GM18951 (cell line): ENCODE measurements around the gene MGAT5.

ENCODE experiments used
- POLR2A ChIP-seq: IDR thresholded peaks from 4 replicates; pipeline ENCODE4 v1.6.1; 2011; ENCODE audit warnings: mild to moderate bottlenecking; ENCODE audit not compliant: insufficient read length, insufficient read depth; ENCODE audit errors: extremely low read depth
- in situ Hi-C: fragments of 300-500 bp; cut with MboI; formaldehyde crosslinking; loops from one replicate; pipeline ENCODE4 v1.12.0; 2022; ENCODE audit warnings: low sequenced_read_pairs, mixed read lengths, inconsistent platforms; ENCODE audit not compliant: unreplicated experiment

Gene MGAT5

DNA sequence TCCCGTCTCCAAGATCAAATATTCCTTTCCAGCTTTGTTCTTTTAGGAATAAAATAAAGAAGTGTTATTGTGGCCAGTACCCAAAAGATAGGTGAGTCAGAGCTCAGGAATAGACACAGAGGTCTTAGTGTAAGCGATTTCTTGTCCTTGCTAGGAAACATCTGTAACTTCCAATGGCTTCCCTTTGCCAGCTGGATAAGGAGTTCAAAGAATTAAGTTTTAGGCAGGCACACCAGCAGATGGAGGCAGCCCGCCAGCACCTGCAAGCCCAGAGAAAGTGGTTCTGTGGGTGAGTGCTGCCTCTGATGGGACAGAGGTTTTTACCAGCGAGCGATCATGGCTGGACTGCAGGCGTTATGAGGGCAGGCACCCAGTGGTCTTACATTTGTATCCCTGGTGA is 125.4 kb downstream of the MGAT5 start:
- in situ Hi-C loops, result no loop called here
- TF ChIP-seq POLR2A, result no peak

DNA sequence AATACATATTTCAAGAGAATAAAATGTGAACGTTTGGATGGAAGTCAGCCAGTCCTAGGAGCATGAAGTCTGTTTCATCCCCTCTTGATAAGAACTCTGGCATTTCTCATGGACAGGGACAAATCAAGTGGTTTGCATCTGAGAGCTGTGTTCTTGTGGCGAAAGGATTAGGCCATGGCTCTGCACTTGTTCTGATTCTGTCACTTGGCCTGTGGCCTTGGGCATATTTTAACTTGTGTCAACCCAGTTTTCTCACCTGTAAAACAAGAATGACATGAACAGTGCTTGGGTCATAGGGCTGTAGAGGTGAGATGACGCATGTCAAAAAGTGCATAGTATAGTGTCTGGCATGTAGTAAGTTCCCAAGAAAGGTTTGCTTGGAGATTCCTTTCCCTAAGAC is 125.8 kb downstream of the MGAT5 start:
- no peak for TF ChIP-seq POLR2A
- in situ Hi-C loops, result no loop called here

DNA sequence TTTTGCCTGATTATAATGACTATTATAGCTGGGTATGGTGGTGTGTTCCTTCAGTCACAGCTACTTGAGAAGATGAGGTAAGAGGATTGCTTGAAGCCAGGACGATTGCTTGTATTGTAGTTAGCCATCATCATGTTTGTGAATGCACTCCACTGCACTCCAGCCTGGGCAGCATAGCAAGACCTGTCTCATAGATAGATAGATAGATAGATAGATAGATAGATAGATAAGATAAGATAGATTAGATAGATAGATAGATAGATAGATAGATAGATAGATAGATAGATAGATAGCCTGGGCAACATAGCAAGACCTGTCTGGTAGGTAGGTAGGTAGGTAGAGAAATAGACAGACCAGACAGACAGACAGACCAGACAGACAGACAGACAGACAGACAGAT is 127.3 kb downstream of the MGAT5 start:
- in situ Hi-C loops, result no loop called here
- TF ChIP-seq POLR2A, result no peak

DNA sequence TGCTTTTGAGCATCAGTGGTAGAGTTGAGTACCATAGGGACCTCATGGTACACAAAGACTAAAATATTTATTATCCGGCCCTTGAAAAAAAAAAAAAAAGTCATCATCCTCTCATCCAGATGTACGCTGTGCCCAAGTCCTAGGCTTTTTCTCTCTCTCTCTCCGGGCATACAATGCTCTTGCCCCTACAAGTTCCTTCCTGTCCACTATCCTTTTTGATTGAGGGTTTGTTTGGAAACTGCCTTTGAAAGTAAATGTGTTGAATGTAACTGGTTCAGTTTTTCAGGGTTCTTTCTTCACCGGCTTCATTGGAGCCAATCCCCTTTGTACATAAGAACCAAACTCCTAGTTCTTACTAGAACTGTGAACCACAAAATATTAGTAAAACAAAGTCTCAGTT is 130.3 kb downstream of the MGAT5 start:
- in situ Hi-C loops, result no loop called here
- no peak for TF ChIP-seq POLR2A

DNA sequence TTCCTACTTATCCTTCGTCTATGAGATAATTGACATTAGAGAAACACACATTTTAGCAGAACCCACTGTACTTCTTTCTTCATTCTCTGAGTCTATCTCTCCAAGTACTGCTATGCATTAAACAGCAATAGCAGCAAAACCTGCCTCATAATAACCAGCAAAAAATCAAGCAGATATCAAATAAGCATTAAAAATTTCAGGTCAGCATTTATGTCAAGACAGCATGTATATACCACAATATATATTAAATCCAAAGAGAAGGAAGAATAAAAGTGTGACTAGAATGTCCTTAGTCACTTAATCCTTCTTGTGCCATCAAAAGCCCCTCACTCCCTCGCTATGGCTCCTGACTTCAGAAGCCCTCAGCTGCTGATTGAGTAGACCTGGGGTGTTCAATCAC is 131.3 kb downstream of the MGAT5 start:
- TF ChIP-seq POLR2A, result no peak
- in situ Hi-C loops, result no loop called here

DNA sequence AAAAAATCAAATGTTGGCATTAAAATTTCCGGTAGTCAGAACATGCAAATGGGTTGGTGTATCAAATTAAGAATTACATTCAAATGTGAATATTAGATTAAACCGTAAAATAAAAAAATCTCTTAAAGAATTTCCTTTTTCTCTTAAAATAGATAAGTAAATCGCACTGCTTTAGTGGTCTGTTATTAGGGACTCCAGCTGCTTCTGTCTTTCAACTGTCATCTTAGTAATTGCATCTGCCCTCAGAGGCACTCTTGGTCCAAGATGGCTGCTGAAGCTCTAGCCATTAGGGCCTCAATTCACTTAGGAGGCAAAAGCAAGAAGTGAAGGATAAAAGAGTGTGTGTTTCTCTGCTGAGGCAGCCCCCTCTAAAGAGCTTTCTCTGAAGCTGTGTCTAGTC is 132.4 kb downstream of the MGAT5 start:
- in situ Hi-C loops, result no loop called here
- TF ChIP-seq POLR2A, result no peak

DNA sequence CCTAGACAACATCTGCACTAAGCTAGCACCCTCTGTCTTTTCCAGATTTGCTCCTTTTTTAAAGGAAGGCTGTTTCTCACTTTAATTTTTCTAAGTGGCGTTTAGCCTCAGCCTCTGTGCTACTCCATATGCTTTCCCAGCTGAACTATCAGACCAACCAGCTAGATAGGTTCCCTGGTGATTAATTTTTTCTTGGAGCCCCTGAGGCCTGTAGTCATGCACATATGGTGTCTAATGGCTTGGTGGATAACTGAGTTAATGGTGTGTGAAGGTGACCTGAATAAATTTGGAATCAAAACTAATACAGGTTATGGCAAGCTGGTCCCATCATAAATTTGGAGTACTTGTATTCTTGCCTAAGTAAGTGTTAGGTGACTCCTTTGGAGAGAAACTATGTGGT is 135.5 kb downstream of the MGAT5 start:
- no peak for TF ChIP-seq POLR2A
- in situ Hi-C loops, result no loop called here

DNA sequence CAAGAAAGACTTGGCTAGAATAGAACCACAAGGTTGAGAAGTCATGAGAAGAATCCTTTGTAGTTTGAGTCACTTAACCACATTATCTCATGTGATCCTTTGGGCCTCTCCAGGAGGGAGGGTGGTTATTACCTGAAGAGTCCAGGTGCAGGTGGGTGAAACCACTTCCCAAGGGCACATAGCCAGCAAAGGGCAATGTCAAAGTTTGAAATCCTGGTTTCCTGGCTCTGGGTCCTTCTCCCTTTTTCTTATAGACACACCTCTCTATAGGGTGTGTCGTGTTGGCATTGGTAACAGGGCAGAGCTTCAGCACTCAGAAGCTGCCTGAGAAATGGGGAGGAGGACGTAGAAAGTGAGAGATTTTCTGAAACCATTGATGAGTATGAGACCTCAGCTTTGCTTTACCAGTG is 137.9 kb downstream of the MGAT5 start:
- TF ChIP-seq POLR2A, result no peak
- in situ Hi-C loops, result no loop called here

DNA sequence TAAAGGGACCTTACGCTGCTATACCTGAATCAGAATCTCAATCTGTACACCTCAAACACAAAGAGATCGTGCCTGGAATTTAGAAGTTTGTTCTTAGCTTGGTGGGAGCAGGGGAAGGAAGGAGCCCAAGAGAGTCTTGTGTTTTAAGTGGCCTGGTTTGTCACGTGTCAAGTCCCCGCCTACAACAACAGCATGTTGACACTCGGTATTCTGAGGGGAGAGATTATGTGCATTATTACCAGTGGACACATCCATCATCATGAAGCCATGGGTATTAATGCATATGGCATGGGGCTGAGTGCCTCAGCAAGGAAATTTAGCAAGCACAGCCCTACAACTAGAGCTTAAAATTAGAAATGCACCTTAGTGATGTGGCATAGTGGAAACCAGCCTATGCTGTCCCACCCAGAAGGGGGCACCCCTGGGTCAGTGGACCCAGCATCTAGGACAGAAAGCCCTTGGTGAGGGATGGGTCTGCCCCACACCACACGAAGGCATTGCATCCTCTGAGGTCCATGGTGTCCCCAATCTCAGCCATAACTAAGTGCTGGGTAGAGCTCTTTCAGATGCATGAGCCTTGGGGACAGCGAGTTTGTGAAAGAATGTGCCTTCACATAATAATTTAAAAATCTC is 138.7 kb downstream of the MGAT5 start:
- in situ Hi-C loops, result no loop called here

DNA sequence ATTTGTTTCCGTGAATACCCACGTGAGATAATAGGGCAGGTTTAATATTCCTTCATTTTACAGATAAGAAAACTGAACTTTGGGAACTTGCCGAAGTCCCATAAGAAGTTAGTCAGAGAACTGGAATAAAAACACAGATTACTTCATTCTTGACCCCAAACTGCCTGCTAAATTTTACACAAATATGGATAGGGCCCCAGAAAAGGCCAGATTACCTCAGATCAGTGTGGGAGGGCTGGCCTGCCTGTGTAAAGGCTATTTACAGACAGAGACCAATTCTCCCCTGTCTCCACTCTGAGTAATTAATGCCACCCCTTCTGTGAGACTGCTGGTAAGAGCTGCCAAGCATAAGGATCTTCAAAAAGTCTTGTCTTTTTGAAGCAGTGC is 139.2 kb downstream of the MGAT5 start:
- TF ChIP-seq POLR2A, result no peak
- in situ Hi-C loops, result no loop called here

More for the DNA sequence above, 138.7 kb downstream of the MGAT5 start:
- no peak for TF ChIP-seq POLR2A

DNA sequence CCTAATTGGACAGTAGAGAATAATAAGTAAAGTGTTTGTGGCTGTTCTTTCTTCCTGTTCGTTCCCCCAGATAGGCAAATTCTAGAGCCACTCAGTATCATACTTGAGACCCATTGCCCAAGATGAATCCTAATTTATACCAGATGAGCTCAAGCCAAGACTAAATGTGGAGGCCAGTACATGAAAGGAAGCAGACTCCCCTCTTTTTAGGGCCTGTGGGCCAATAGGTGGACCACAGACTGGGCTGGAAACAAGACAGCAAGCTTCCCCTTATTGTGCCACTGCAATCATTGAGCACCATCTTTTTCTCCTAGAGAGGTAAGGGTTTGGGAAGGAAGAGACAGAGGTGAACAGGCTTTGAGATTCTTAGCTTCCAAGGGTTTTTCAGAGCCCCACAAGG is 141.9 kb downstream of the MGAT5 start:
- in situ Hi-C loops, result no loop called here
- no peak for TF ChIP-seq POLR2A

DNA sequence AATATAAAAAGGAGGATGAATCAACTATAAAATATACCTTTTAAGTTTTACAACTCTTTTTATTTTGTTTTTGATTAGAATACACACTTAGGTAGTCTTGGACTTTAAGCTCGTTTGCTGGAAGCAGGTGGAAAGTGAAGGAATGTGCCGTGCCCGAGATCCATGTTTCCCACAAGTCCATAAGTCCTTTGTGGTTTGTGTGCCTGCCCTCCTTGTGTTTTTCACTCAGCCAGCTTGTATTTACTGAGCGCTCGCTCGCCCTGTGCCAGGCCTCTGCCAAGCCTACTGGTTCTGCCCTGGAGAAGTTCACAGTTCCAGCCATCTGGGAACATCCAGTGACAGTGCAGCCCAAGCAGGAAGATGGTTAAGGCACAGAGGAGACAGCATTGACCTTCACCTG is 142.6 kb downstream of the MGAT5 start:
- in situ Hi-C loops, result no loop called here
- TF ChIP-seq POLR2A, result no peak

DNA sequence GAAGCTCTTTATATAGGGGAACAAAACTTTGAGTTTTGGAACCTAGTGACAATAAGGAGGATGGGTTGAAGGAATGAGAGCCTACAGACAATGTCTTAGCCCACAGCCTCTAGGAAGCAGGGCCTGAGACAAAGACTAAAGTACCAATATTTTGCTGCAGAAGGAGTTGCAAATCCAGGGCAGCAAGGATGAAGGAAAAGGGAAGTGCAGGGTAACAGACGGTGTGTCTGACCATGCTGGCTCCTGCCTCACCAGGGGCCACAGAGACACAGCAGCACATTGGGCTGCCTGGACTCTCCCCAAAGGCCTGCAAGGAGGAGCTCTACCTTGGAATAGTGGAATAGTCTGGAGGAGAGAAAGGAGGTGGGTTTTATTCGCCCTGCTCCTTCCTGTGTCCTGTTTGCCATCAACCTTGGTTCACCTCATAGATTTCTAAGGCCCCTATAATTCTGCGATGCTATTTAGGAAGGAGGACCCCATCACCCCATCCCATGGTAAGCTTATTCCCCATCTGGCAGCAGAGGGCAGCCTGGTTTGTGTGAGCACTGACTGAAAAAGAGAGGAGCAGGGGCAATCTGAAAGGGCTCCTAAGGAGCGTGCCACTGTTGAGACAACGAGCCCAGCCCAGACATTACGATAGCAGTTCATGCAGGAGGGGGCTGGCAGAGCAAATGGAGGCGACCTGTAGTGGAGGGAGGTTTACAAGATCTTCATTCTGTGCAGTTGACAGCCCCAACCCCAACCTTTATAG is 143.4 kb downstream of the MGAT5 start:
- in situ Hi-C loops, result no loop called here
- TF ChIP-seq POLR2A, result no peak

DNA sequence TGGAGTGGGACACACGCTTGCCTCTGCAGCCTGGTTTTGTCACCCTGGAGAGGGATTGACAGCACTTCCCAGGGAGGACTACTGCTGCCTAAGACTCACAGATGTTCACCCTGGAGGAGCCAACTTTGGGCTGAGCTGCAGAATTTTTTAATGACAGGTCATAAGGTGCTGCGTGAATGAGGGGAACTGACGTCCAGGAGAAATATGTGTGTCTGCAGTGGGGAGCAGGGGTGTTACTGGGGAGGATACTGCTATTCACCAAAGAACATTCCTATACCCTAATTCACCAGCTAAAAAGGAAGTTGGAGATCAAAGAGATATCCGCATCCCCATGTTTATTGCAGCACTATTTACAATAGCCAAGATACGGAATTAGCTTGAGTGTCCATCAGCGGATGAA is 144.4 kb downstream of the MGAT5 start:
- in situ Hi-C loops, result no loop called here
- no peak for TF ChIP-seq POLR2A

DNA sequence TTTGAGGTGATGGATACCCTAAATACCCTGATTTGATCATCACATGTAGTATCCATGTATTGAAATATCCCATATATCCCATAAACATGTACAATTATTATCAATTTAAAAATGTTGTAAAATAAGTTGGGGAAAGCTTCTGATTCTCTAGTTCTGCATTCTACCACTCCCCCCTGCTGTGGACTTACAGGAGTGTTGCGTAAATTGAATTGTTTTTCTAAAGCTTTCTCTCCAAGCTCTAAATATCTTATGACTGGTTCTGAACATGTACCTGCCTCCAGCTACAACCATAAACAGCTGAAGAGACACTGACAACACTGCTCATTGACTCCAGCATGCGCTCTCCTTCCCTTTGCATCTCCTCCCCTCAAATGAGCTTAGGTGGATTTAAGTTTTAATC is 145.2 kb downstream of the MGAT5 start:
- TF ChIP-seq POLR2A, result no peak
- in situ Hi-C loops, result no loop called here

DNA sequence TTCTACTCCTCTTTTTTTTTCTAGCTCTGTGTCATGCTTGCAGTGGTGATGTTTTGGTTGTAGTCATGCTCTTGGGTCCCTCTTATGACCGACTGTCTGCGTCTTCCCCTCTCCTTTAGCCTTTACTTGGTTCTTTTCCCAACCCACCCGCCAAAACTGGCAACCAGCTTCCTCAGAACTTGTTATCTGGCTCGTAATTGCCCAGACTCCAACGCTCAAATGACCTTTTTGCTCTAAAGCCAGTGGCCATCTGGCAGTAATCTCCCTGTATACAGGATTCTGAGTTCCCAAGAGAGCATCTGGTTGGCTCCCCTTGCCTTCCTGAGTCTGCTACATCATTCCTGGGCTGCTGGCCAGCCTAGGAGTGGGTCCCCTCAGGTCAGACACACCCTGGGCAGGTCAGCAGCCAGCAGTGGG is 147.2 kb downstream of the MGAT5 start:
- in situ Hi-C loops, result no loop called here
- no peak for TF ChIP-seq POLR2A
